Neural cell (in vitro differentiated cells): ENCODE data around the gene SNX32. TPM values are rescaled to one million over a fixed set of nuclear protein-coding genes. Genes with fewer than 3 reads are reported as not detected.

Experiments used
- H2AFZ ChIP-seq: fragments of 200-600, 300-800 bp; sonication (generic), shearing (Covaris generic); 2 replicates; pipeline ENCODE4 v1.6.0; 2014; ENCODE audit warnings: low read depth, mild to moderate bottlenecking, antibody characterized with exemption, low read length, moderate library complexity
- H3F3A ChIP-seq: fragments of 200-600 bp; shearing (Covaris generic); 2 replicates; pipeline ENCODE4 v1.6.1; 2016; ENCODE audit warnings: mild to moderate bottlenecking, moderate library complexity, mixed read lengths, antibody characterized with exemption, low read length; ENCODE audit not compliant: insufficient read depth, poor library complexity, severe bottlenecking
- H3K27ac ChIP-seq: fragments of 200-600, 300-800 bp; sonication (generic), shearing (Covaris generic); 2 replicates; pipeline ENCODE4 v1.5.1; 2014; ENCODE audit warnings: mild to moderate bottlenecking, low read length, moderate library complexity
- H3K27me3 ChIP-seq: fragments of 300-800, 200-600 bp; sonication (generic), shearing (Covaris generic); 2 replicates; pipeline ENCODE4 v1.6.0; 2014; ENCODE audit warnings: mild to moderate bottlenecking, low read depth, low read length, moderate library complexity; ENCODE audit not compliant: insufficient read depth
- H3K36me3 ChIP-seq: fragments of 300-800, 200-600 bp; sonication (generic), shearing (Covaris generic); 2 replicates; pipeline ENCODE4 v1.5.1; 2014; ENCODE audit warnings: mild to moderate bottlenecking, antibody characterized with exemption, low read length, moderate library complexity; ENCODE audit not compliant: insufficient read depth
- H3K4me2 ChIP-seq: fragments of 300-800, 200-600 bp; sonication (generic), shearing (Covaris generic); 2 replicates; pipeline ENCODE4 v1.6.0; 2014; ENCODE audit warnings: mild to moderate bottlenecking, low read length
- H3K4me3 ChIP-seq: fragments of 300-800, 200-600 bp; sonication (generic), shearing (Covaris generic); 2 replicates; pipeline ENCODE4 v1.5.1; 2014; ENCODE audit warnings: mild to moderate bottlenecking, low read length, moderate library complexity
- H3K79me2 ChIP-seq: fragments of 200-600 bp; shearing (Covaris generic); replicated peaks from 2 replicates; pipeline ENCODE4 v1.6.0; 2014; ENCODE audit warnings: mild to moderate bottlenecking, low read length, moderate library complexity; ENCODE audit not compliant: insufficient read depth
- H3K9ac ChIP-seq: fragments of 300-800, 200-600 bp; sonication (generic), shearing (Covaris generic); 2 replicates; pipeline ENCODE4 v1.6.1; 2016; ENCODE audit warnings: mild to moderate bottlenecking, low read length, mixed read lengths
- H3K9me2 ChIP-seq: fragments of 200-600 bp; shearing (Covaris generic); 2 replicates; pipeline ENCODE4 v1.6.1; 2016; ENCODE audit warnings: mild to moderate bottlenecking, low read length, mixed read lengths; ENCODE audit not compliant: insufficient read depth
- H3K9me3 ChIP-seq: fragments of 200-600, 300-800 bp; sonication (generic), shearing (Covaris generic); 2 replicates; pipeline ENCODE4 v1.6.1; 2016; ENCODE audit warnings: mild to moderate bottlenecking, mixed run types, low read length, moderate library complexity, mixed read lengths
- H4K20me1 ChIP-seq: fragments of 200-600 bp; shearing (Covaris generic); 2 replicates; pipeline ENCODE4 v1.6.1; 2016; ENCODE audit warnings: mild to moderate bottlenecking, mixed run types; ENCODE audit not compliant: insufficient read depth
- EP300 ChIP-seq: fragments of 450-650 bp; conservative IDR thresholded peaks from 2 replicates; pipeline ENCODE4 v1.6.1; 2014; ENCODE audit warnings: antibody characterized with exemption, mild to moderate bottlenecking, moderate library complexity; ENCODE audit not compliant: poor library complexity, severe bottlenecking
- EZH2 ChIP-seq: fragments of 200-600, 300-800 bp; shearing (Covaris generic), sonication (generic); IDR thresholded peaks from 2 replicates; pipeline ENCODE4 v1.6.1; 2014; ENCODE audit warnings: antibody characterized with exemption, low read length, borderline replicate concordance, mild to moderate bottlenecking; ENCODE audit not compliant: insufficient read depth, poor library complexity, severe bottlenecking
- MXI1 ChIP-seq: fragments of 450-650 bp; conservative IDR thresholded peaks from 2 replicates; pipeline ENCODE4 v1.6.1; 2014; ENCODE audit warnings: antibody characterized with exemption, mild to moderate bottlenecking; ENCODE audit not compliant: poor library complexity, severe bottlenecking
- POLR2AphosphoS5 ChIP-seq: IDR thresholded peaks from 2 replicates; pipeline ENCODE4 v1.6.1; 2012
- RAD21 ChIP-seq: fragments of 450-650 bp; conservative IDR thresholded peaks from 2 replicates; pipeline ENCODE4 v1.6.1; 2014; ENCODE audit warnings: antibody characterized with exemption, mild to moderate bottlenecking, moderate library complexity
- SMC3 ChIP-seq: fragments of 450-650 bp; conservative IDR thresholded peaks from 2 replicates; pipeline ENCODE4 v1.6.1; 2014; ENCODE audit warnings: antibody characterized with exemption, mild to moderate bottlenecking, moderate library complexity; ENCODE audit not compliant: poor library complexity
- TAF1 ChIP-seq: IDR thresholded peaks from 2 replicates; pipeline ENCODE4 v1.6.1; 2012; ENCODE audit warnings: low read depth
- polyA plus RNA-seq: library from polyadenylated mRNA; depleted of rRNA; stranded (reverse); fragments of >200 nt; gene quantifications from 2 replicates; pipeline ENCODE4 v1.2.3, GENCODE V29; 2014
- TF ChIP-seq, protein P1 (sequence below): fragments of 450-650 bp; IDR thresholded peaks from 2 replicates; pipeline ENCODE4 v1.5.1; 2014; ENCODE audit warnings: antibody characterized with exemption, mild to moderate bottlenecking, moderate library complexity; ENCODE audit not compliant: poor library complexity, severe bottlenecking
- TF ChIP-seq, protein P2 (sequence below): IDR thresholded peaks from 2 replicates; pipeline ENCODE4 v1.6.1; 2012; ENCODE audit warnings: borderline replicate concordance

SNX32 gene
- polyA plus RNA-seq, 1 donor from 2014 or later: 16.0 TPM

- no peaks in the 10 kb centered on the region for H3K9me2 ChIP-seq
- H3K9ac ChIP-seq: no peak overlapping the region
- peaks cover 16% of the 10 kb centered on the region for H3K27me3 ChIP-seq
- H2AFZ ChIP-seq: no peak overlapping the region
- H4K20me1 ChIP-seq: no peaks in the 10 kb centered on the region
- TF ChIP-seq EP300 (no peak), EZH2 (no peak), MXI1 (no peak), POLR2AphosphoS5 (no peak), SMC3 (no peak), RAD21 (no peak), TAF1 (no peak)
- TF ChIP-seq, protein P1, sequence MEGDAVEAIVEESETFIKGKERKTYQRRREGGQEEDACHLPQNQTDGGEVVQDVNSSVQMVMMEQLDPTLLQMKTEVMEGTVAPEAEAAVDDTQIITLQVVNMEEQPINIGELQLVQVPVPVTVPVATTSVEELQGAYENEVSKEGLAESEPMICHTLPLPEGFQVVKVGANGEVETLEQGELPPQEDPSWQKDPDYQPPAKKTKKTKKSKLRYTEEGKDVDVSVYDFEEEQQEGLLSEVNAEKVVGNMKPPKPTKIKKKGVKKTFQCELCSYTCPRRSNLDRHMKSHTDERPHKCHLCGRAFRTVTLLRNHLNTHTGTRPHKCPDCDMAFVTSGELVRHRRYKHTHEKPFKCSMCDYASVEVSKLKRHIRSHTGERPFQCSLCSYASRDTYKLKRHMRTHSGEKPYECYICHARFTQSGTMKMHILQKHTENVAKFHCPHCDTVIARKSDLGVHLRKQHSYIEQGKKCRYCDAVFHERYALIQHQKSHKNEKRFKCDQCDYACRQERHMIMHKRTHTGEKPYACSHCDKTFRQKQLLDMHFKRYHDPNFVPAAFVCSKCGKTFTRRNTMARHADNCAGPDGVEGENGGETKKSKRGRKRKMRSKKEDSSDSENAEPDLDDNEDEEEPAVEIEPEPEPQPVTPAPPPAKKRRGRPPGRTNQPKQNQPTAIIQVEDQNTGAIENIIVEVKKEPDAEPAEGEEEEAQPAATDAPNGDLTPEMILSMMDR: no peak
- TF ChIP-seq, protein P2, sequence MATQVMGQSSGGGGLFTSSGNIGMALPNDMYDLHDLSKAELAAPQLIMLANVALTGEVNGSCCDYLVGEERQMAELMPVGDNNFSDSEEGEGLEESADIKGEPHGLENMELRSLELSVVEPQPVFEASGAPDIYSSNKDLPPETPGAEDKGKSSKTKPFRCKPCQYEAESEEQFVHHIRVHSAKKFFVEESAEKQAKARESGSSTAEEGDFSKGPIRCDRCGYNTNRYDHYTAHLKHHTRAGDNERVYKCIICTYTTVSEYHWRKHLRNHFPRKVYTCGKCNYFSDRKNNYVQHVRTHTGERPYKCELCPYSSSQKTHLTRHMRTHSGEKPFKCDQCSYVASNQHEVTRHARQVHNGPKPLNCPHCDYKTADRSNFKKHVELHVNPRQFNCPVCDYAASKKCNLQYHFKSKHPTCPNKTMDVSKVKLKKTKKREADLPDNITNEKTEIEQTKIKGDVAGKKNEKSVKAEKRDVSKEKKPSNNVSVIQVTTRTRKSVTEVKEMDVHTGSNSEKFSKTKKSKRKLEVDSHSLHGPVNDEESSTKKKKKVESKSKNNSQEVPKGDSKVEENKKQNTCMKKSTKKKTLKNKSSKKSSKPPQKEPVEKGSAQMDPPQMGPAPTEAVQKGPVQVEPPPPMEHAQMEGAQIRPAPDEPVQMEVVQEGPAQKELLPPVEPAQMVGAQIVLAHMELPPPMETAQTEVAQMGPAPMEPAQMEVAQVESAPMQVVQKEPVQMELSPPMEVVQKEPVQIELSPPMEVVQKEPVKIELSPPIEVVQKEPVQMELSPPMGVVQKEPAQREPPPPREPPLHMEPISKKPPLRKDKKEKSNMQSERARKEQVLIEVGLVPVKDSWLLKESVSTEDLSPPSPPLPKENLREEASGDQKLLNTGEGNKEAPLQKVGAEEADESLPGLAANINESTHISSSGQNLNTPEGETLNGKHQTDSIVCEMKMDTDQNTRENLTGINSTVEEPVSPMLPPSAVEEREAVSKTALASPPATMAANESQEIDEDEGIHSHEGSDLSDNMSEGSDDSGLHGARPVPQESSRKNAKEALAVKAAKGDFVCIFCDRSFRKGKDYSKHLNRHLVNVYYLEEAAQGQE: no peak
- no peaks in the 10 kb centered on the region for H3K36me3 ChIP-seq
- H3K4me2 ChIP-seq: no peak overlapping the region
- H3K27ac ChIP-seq: no peak overlapping the region
- no peaks in the 10 kb centered on the region for H3F3A ChIP-seq
- no peaks in the 10 kb centered on the region for H3K79me2 ChIP-seq
- H3K4me3 ChIP-seq: no peak overlapping the region
- H3K9me3 ChIP-seq: no peaks in the 10 kb centered on the region
These were observed 40.0 kb upstream of the SNX32 start for GRCh38 chr11:65793625-65794400.

- Histone ChIP-seq H3K27me3 (peaks cover 6% of the 10 kb centered on the region), H3K9ac (no peak overlapping the region), H3K4me2 (no peak overlapping the region), H3K27ac (no peak overlapping the region), H3K4me3 (no peak overlapping the region), H3K36me3 (no peaks in the 10 kb centered on the region), H2AFZ (no peak overlapping the region), H3F3A (no peaks in the 10 kb centered on the region), H3K9me2 (no peaks in the 10 kb centered on the region), H4K20me1 (no peaks in the 10 kb centered on the region), H3K9me3 (no peaks in the 10 kb centered on the region), H3K79me2 (no peaks in the 10 kb centered on the region)
- no peak for TF ChIP-seq TAF1
- TF ChIP-seq EP300: no peak
- TF ChIP-seq RAD21: no peak
- TF ChIP-seq, protein P2: no peak
- TF ChIP-seq SMC3: no peak
- TF ChIP-seq POLR2AphosphoS5: no peak
- TF ChIP-seq EZH2: no peak
- TF ChIP-seq MXI1: no peak
- TF ChIP-seq, protein P1: no peak
These were observed 38.9 kb upstream of the SNX32 start for GRCh38 chr11:65794570-65795510.
